ENCODE results near the gene CNN1. TPM values are rescaled to one million over a fixed set of nuclear protein-coding genes. Genes with fewer than 3 reads are reported as not detected.
A peak's percentile ranks its signal among the peaks of the same experiment; 100 is the strongest.
"Not testable (repeated sequence)": the region's sequence is repeated elsewhere in the genome, so short reads cannot be mapped to it uniquely, and the experiment has no call there.

Gene CNN1
- total RNA-seq, 2 experiments from 2014 or later: 0.36 TPM; not detected in 1

GRCh38 chr19:11549386-11549953, 10.8 kb downstream of the CNN1 start:
- peaks cover 2% of the 10 kb centered on the region for H3K36me3 Mint-ChIP-seq
- H3K9me3 Mint-ChIP-seq: no peaks in the 10 kb centered on the region
- no peaks in the 10 kb centered on the region for H3K27me3 Mint-ChIP-seq
- DNase-seq: no peak
- H3K4me3 Mint-ChIP-seq: no peak overlapping the region
- H3K4me1 Mint-ChIP-seq: peaks cover 5% of the 10 kb centered on the region
- no peak overlapping the region for H3K27ac Mint-ChIP-seq

DNA sequence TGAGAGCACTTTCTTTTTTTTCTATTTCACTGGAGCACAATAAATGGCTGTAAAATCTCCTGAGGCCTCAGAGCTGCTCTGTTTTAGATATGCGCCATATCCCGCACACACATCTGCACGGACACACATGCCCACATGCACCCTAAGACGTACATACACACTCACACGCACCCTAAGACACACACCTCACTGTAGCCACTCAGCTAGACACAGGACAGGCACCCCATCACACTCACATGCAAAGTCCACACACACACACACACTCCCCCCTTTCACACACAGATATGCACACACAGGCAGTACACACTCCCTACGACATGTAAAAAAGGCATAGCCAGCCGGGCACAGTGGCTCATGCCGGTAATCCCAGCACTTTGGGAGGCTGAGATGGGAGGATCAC, 11.6 kb downstream of the CNN1 start:
- Mint-ChIP-seq H3K4me1 (peaks cover 6% of the 10 kb centered on the region), H3K27me3 (no peaks in the 10 kb centered on the region), H3K9me3 (no peaks in the 10 kb centered on the region), H3K27ac (no peak overlapping the region), H3K36me3 (peaks cover 4% of the 10 kb centered on the region), H3K4me3 (no peak overlapping the region)
- DNase-seq: no peak

- H3K4me3 Mint-ChIP-seq: no peak overlapping the region
- no peaks in the 10 kb centered on the region for H3K9me3 Mint-ChIP-seq
- peaks cover 10% of the 10 kb centered on the region for H3K36me3 Mint-ChIP-seq
- no peak overlapping the region for H3K27ac Mint-ChIP-seq
- H3K27me3 Mint-ChIP-seq: no peaks in the 10 kb centered on the region
- no peak for DNase-seq
- peaks cover 16% of the 10 kb centered on the region for H3K4me1 Mint-ChIP-seq
Observed at GRCh38 chr19:11551603-11552235, 13.1 kb downstream of the CNN1 start.

DNA sequence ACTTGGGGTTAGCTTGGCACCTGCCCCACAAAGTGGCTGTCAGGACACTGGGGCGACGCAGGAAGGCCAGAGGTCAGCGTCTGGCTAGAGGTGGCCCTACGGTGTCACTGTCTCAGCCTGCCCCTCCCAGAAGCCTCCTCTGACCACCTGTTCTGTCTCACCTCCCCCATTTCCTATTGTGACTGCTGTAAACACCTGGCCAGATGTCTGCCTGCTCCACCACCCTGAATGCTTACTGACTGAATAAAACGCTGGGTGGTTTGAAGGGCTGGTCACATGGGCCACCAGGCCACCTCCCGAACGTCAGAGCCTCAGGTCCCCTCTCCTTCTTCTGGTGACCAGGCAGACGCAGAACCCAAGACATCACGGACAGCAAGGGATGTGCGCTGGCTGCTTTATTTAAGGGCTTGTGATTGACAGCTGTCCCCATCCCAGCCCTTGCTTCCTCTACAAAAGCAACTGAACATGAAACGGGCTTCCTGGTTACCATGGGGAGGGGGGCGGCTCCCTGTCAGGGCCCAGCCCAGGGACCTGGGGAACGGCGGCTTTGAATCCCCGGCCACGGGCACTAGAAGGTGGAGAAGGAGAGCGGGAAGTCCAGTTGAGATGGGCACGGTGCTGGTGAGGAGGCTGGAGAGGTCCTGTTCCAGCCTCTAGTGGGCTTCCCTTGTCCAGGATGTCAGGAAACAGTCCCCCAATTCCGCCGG, 14.2 kb downstream of the CNN1 start:
- no peak overlapping the region for H3K27ac Mint-ChIP-seq
- no peak for DNase-seq
- no peaks in the 10 kb centered on the region for H3K27me3 Mint-ChIP-seq
- H3K4me1 Mint-ChIP-seq: peaks cover 22% of the 10 kb centered on the region
- peaks cover 15% of the 10 kb centered on the region for H3K36me3 Mint-ChIP-seq
- H3K4me3 Mint-ChIP-seq: no peak overlapping the region
- H3K9me3 Mint-ChIP-seq: no peaks in the 10 kb centered on the region

DNA sequence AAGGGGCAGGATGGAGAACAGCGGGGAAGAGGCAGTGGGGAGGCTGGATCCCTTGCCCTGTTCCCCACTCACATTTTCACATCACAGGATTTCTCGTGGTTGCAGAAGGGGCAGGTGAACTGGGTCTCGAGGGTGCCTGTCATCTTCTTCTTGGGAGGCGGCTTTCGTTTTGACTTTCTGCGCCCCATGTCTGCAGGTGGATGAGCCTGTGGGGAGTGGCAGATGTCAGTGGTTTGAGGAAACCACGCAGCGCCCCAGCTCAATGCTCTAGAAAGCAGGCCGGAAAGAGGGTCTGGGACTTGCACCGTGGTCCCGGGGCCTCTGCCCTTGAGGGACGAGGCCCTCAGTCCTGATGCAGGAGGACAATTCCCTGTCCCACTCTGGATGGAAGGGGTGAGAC, 15.5 kb downstream of the CNN1 start:
- Mint-ChIP-seq H3K36me3 (peaks cover 17% of the 10 kb centered on the region), H3K4me1 (peaks cover 26% of the 10 kb centered on the region), H3K27ac (peak overlapping the region; percentile 6), H3K4me3 (no peak overlapping the region), H3K27me3 (no peaks in the 10 kb centered on the region), H3K9me3 (no peaks in the 10 kb centered on the region)
- DNase-seq: no peak

DNA sequence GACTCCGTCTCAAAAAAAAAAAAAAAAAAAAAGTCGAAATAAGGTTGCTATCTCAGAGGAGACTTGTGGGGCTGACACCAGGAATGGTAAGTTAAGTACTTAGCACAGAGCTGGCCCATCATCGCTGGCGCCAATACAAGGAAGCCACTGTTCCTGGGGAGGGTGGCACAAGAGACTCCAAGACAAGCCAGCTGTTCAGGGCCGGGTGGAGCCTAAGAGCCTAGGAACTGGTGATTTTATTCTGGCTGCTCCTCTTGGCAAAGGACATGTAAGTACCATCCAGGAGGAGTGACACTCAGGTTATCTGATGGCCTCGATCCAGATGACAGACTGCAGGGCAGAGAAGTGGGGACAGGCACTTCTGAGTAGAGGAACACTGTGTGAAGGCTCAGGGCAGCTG, 16.6 kb downstream of the CNN1 start:
- Mint-ChIP-seq H3K4me3 (no peak overlapping the region), H3K4me1 (peaks cover 31% of the 10 kb centered on the region), H3K9me3 (no peaks in the 10 kb centered on the region), H3K36me3 (peaks cover 17% of the 10 kb centered on the region), H3K27me3 (no peaks in the 10 kb centered on the region), H3K27ac (peak overlapping the region; percentile 27)
- DNase-seq: no peak

DNA sequence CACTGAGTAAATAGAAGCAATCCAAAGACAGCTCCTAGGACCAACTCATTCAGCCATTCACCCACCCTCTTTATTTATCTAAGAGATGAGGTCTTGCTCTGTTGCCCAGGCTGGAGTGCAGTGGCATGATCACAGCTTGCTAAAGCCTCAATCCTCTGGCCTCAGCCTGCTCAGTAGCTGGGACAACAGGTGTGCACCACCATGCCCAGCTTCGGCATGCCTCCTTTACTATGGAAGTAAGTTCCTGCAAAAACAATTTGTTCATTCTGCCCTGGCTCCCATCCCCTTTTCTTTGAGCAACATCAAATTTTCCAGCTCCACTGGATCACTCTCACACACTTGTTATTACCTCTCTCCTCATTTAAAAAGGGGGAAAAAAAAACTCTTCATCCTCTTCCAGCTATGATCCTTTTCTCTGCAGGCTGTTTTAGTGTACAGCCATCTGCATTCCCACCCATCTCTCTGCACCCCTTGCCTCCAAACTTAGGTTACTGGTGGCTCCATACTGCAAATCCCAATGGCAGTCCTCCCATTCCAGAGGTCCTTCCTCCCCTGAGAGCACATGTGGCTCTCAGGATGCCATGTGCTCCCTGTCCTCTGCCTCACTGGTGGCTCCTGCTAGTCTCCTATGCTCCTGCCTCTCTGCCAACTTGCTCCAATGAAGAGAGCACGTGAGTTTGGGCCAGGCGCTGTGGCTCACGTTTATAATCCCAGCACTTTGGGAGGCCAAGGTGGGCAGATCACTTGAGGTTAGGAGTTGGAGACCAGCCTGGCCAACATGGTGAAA, 18.2 kb downstream of the CNN1 start:
- Mint-ChIP-seq H3K27ac (peak overlapping the region; percentile 68), H3K9me3 (no peaks in the 10 kb centered on the region), H3K4me3 (peak overlapping the region; percentile 98), H3K4me1 (peaks cover 38% of the 10 kb centered on the region), H3K27me3 (no peaks in the 10 kb centered on the region), H3K36me3 (peaks cover 17% of the 10 kb centered on the region)
- no peak for DNase-seq

DNA sequence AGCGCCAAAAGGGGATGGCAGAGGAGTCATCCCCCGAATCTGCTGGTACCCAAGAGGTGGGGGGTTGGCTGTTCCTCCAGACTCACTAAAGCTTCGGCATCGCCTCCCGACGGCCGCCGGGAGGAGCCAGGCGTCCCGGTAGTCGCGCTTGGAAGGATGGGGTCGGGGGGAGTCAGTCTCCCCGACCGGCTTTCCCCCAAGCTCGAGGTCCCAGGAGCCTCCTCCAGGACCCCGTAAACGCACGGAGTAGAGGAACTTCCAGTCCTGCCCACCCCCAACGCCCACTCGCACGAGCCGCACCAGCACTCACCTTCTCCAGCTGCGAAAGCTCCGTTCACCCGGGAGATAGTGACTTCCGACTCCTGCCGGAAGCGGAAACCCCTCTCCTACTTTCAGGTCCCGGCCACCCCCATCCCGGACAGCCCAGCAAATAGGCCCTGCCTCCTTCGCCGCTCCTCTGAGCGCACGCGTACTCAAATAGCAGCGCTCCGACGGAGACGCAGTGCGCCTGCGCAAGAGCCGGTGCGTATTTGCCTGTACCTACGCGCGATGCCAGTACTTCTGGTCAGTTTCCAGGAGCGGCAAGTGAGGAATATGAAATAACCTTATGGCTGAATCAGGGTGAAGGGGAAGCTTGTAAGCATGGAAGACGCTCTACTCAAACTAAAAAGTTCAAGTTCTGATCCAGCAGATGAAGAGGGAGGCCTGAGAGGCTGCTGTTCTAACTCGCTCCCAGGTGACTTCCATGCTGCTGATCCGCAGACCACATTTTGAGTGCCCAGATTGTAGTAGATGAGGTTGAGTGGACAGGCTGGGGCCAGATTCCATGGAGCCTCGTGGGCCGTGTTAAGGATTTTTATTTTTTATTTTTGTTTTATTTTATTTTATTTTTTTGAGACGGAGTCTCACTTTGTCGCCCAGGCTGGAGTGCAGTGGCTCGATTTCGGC, 20.5 kb downstream of the CNN1 start, which contains the start of gene ELOF1:
Gene ELOF1 (minus strand): TSS at position 350 of the 948 bp plus-strand sequence. CDS start 4,883 bp downstream, outside the sequence.
- Mint-ChIP-seq H3K4me1 (peaks cover 36% of the 10 kb centered on the region), H3K36me3 (peaks cover 15% of the 10 kb centered on the region), H3K27me3 (no peaks in the 10 kb centered on the region), H3K4me3 (peak within 1 kb of the TSS; percentile 98), H3K9me3 (no peaks in the 10 kb centered on the region), H3K27ac (peak within 1 kb of the TSS; percentile 96)
- DNase-seq: peak; percentile 98

DNA sequence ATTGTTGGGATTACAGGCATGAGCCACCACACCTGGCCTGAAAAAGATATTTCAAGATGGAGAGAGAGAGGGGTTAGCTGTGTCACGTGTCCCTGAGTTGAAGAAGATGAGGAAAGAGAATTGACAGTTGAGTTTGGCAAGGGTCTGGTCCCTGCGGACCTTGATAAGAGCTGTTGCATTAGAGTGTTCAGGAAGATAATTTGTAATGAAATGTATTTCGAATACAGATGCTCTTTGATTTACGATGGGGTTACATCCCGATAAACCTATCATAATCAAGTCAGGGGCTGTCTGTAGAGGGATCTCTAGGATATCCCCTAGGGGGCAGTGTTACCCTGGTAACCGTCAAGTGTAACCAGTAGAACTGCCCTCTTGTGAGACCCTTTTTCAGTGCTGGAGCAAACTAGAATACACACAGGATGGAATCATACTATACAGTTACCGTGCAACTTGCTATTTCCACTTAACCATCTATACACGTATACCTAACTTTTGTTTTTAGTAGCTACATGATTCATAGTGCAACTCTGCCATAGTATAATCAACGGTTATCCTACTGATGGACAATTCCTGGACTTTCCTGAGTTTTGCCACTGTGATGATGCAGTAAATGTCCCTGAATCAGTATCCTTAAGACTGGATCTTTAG, 21.9 kb downstream of the CNN1 start:
- Mint-ChIP-seq H3K4me3 (peak overlapping the region; percentile 98), H3K27ac (peak overlapping the region; percentile 55), H3K9me3 (no peaks in the 10 kb centered on the region), H3K27me3 (no peaks in the 10 kb centered on the region), H3K4me1 (peaks cover 30% of the 10 kb centered on the region), H3K36me3 (peaks cover 11% of the 10 kb centered on the region)
- peak; percentile 70 for DNase-seq

- no peaks in the 10 kb centered on the region for H3K9me3 Mint-ChIP-seq
- H3K4me3 Mint-ChIP-seq: no peak overlapping the region
- no peak overlapping the region for H3K27ac Mint-ChIP-seq
- no peak for DNase-seq
- H3K4me1 Mint-ChIP-seq: peaks cover 16% of the 10 kb centered on the region
- no peaks in the 10 kb centered on the region for H3K27me3 Mint-ChIP-seq
- peaks cover 5% of the 10 kb centered on the region for H3K36me3 Mint-ChIP-seq
Observed at GRCh38 chr19:11563532-11563931, 24.9 kb downstream of the CNN1 start.

- H3K27ac Mint-ChIP-seq: not testable (repeated sequence)
- peaks cover 16% of the 10 kb centered on the region for H3K4me1 Mint-ChIP-seq
Observed at GRCh38 chr19:11564082-11564807, 25.6 kb downstream of the CNN1 start.

DNA sequence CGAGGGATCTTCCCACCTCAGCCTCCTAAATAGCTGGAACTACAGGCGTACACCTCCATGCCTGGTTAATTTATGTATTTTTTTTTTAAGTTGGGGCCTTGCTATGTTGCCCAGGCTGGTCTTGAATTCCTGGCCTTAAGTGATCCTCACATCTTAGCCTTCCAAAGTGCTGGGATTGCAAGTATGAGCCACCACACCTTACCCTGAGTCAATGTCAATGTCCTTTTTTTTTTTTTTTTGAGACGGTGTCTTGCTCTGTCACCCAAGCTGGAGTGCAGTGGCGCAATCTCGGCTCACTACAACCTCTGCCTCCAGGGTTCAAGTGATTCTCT, 27.0 kb downstream of the CNN1 start:
- H3K27me3 Mint-ChIP-seq, H3K9me3 Mint-ChIP-seq, H3K4me1 Mint-ChIP-seq, DNase-seq, H3K36me3 Mint-ChIP-seq, H3K4me3 Mint-ChIP-seq, H3K27ac Mint-ChIP-seq: not testable (repeated sequence)

More at GRCh38 chr19:11564082-11564807, 25.6 kb downstream of the CNN1 start:
- not testable (repeated sequence) for H3K36me3 Mint-ChIP-seq, H3K9me3 Mint-ChIP-seq, DNase-seq, H3K4me3 Mint-ChIP-seq, H3K27me3 Mint-ChIP-seq

GRCh38 chr19:11566164-11566563, 27.5 kb downstream of the CNN1 start:
- peaks cover 5% of the 10 kb centered on the region for H3K36me3 Mint-ChIP-seq
- no peak overlapping the region for H3K27ac Mint-ChIP-seq
- no peaks in the 10 kb centered on the region for H3K27me3 Mint-ChIP-seq
- no peak overlapping the region for H3K4me3 Mint-ChIP-seq
- H3K4me1 Mint-ChIP-seq: peaks cover 5% of the 10 kb centered on the region
- no peaks in the 10 kb centered on the region for H3K9me3 Mint-ChIP-seq
- no peak for DNase-seq
